Pancreas (tissue), 10 donors: Measurements from ENCODE around the gene UPB1. TPM values are rescaled to one million over a fixed set of nuclear protein-coding genes. Genes with fewer than 3 reads are reported as not detected.

Experiments
- ATAC-seq, 4 donors: fragments of 200-7000 bp; cut with Tn5 transposase; one replicate each; pipeline versions ENCODE4 v1.8.0 to v1.9.1; 2020; ENCODE audit warnings: mild to moderate bottlenecking in 4 of 4, moderate library complexity in 4 of 4
- DNase-seq, 6 donors: peaks; one replicate each; pipeline ENCODE4 v3.0.0-alpha.2; 2020
- FAIRE-seq: peaks from 2 replicates; lab custom pipeline; 2012; peaks lifted over from hg19 to GRCh38; lab: Jason Lieb, UNC
- H3K27ac ChIP-seq, 4 donors: fragments of 200-600 bp; sonication (generic); 1 replicate in 3 of 4; 2 replicates in 1 of 4; pipeline versions ENCODE4 v1.5.0 to v1.8.0; 2020
- H3K27me3 ChIP-seq, 4 donors: fragments of 200-600 bp; one replicate each; pipeline ENCODE4 v1.8.0; 2021
- H3K36me3 ChIP-seq, 3 donors: fragments of 200-600 bp; sonication (generic) in 1 of 3; one replicate each; pipeline versions ENCODE4 v1.5.0 to v1.8.0; 2020 to 2021
- H3K4me1 ChIP-seq, 3 donors: fragments of 200-600 bp; one replicate each; pipeline ENCODE4 v1.8.0; 2021
- H3K4me3 ChIP-seq, 4 donors: fragments of 200-600 bp; sonication (generic) in 2 of 4; one replicate each; pipeline versions ENCODE4 v1.5.0 to v1.8.0; 2020 to 2021
- H3K9me3 ChIP-seq, 4 donors: fragments of 200-600 bp; one replicate each; pipeline ENCODE4 v1.8.0; 2021
- CTCF ChIP-seq, 4 donors: fragments of 200-600 bp; sonication (generic) in 3 of 4; IDR thresholded peaks; one replicate each; pipeline versions ENCODE4 v1.5.0 to v1.8.0; 2021; ENCODE audit warnings: antibody characterized with exemption in 4 of 4
- WGBS, 2 donors: extraction: QIAGEN DNeasy Blood & Tissue Kit; methylation state at CpG; one replicate each; pipeline ENCODE4 v1.1.7; 2013; 5-methylcytosine and 5-hydroxymethylcytosine counted together
- intact Hi-C, 3 donors: fragments of 100-400 bp; cut with DNase I; formaldehyde crosslinking; loops; one replicate each; pipeline versions ENCODE4 v1.11.1 to v1.14.2; 2022
- polyA plus RNA-seq, 2 donors: library from polyadenylated mRNA; stranded (reverse); fragments of 200-250 nt; gene quantifications; one replicate each; pipeline ENCODE4 v1.2.3, GENCODE V29; 2013
- total RNA-seq, 6 donors: library from RNA; stranded (reverse); fragmentation: NEBNext Ultra II Directional in 4 of 6; extraction: Animal tissue kit (Norgen Biotek cat#: 25700) in 4 of 6; gene quantifications; one replicate each; pipeline versions ENCODE4 v1.2.1 to v1.2.4, GENCODE V29; 2021 to 2023
- donor health status: healthy with polysubstance abuse.
- donor health status: DM: no; HTN: no; CAD: no; lungs with moderate emphysema.
- donor health status: DM: no; HTN: no; CAD: no.
- donor health status: control.
- donor health status: control.
- donor health status: Bipolar disorder and iron deficiency.
- donor health status: DM: yes; HTN: yes; CAD: no.
- donor health status: DM: no; HTN: no; CAD: no.
- donor health status: DM: no; HTN: no; CAD: no.
- donor health status: DM: yes; HTN: yes; CAD: no.

The UPB1 gene
- total and polyA plus RNA-seq, 8 donors, result 0.08 to 2.3 (median 0.25) TPM

DNA sequence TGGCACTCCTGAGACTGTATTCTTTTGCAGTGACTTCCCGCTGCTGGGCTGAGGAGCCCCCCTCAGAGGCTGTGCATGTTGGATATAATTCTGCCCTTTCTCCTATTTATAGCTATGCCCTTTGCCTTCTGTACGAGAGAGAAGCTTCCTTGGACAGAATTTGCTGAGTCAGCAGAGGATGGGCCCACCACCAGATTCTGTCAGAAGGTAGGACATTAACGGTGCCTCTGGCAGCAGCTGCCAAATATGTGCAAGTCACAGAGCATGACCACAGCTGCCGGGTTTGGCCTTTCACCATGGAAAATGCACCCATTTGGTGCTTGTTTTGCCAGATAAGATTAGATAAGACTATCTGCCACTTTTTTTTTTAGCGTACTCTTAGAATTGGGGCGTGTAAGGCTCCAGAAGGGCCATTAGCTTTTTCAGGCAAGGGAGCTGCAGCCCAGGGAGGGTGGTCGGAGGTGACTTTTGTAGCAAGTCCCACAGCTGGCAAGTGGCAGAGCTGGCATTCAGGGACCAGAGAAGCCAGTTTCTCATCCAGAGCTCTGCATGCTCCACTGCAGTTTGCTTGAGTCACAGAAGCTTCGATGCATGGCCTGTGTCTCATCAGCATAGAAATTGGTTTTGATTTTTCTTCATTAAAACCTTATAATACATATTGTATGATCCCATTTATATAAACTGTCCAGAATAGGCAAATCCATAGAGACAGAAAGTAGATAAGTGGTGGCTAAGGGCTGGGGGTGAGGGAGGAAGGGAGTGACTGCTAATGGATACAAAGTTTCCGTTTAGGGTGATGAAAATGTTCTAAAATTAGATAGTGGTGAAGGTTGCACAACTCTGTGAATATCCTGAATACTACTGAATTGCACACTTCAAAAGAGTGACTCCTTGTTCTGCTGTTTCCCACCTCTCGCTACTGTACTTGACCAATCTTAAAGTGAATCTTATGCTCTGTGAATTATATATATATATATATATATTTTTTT lies 15.8 kb downstream of the UPB1 start:
- Histone ChIP-seq H3K9me3 (no peaks in the 10 kb centered on the region), H3K27me3 (no peaks in the 10 kb centered on the region), H3K4me3 (no peak overlapping the region), H3K4me1 (peaks cover 12 to 31% (median 23%) of the 10 kb centered on the region in 3 donors), H3K27ac (no peak overlapping the region), H3K36me3 (no peaks in the 10 kb centered on the region)
- FAIRE-seq (no peak), ATAC-seq (peak; percentile 29 to 59 (median 52)), DNase-seq (peak in 1 of 6 donors; percentile 33)
- intact Hi-C loops, result no loop called here
- no peak for TF ChIP-seq CTCF (IDR thresholded peaks at IDR 0.05)
- 28% methylated on average over 10 of the region's 10 CpGs for WGBS, 2 donors

- no peaks in the 10 kb centered on the region for H3K9me3 ChIP-seq
- 40 to 48% methylated on average over 3 of the region's 3 CpGs for WGBS, 2 donors
- no peak overlapping the region for H3K4me3 ChIP-seq
- H3K36me3 ChIP-seq, result no peaks in the 10 kb centered on the region
- DNase-seq, result no peak
- H3K27ac ChIP-seq, result no peak overlapping the region
- intact Hi-C loops, result no loop called here
- no peak for TF ChIP-seq CTCF (IDR thresholded peaks at IDR 0.05)
- H3K27me3 ChIP-seq, result no peaks in the 10 kb centered on the region
- H3K4me1 ChIP-seq, result peaks cover 12 to 31% (median 23%) of the 10 kb centered on the region in 3 donors
- FAIRE-seq, result no peak
- ATAC-seq, result peak in 2 of 4 donors; percentile 34 to 44
Observed at GRCh38 chr22:24512043-24512442, 16.9 kb downstream of the UPB1 start.

DNA sequence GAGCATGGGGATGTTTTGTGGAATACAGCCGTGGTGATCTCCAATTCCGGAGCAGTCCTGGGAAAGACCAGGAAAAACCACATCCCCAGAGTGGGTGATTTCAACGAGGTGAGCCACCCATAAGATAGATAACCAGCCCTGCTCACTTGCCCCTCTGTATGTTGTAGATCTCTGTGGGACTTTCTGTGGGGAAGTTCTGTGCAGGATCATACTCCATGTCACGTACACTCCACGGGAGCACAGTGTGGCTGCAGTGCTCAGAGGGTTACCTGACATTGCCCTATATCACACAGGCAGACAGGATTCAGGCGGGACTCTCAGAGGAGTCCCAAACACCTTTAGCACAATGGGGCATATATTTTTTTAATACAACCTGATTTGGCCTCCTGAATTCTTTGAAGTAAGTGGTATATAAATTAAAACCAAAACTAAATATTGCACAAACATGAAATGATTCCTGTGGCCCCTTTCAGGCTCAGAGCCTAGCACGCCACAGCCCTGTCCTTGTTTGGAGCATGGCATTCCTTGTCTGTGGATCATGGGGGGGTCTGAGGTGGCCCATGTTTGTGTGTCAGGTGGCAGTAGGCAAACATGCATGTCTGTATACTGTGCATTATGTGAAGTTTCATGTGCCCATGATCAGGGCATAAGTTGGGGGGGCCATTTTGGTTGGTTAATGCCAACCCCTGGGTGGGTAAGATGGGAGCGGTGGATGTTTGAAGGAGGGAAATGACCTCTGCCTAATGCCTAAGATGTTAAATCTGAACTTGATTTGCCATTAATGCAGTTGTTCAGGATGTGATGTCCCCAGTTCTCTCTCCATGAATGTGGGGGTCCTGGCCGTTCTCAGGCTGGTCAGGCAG lies 18.5 kb downstream of the UPB1 start:
- H3K4me1 ChIP-seq, result peaks cover 12 to 31% (median 23%) of the 10 kb centered on the region in 3 donors
- H3K36me3 ChIP-seq, result no peaks in the 10 kb centered on the region
- DNase-seq (no peak), FAIRE-seq (no peak), ATAC-seq (no peak)
- no peak overlapping the region for H3K4me3 ChIP-seq
- intact Hi-C loops, result no loop called here
- H3K27me3 ChIP-seq, result no peaks in the 10 kb centered on the region
- no peaks in the 10 kb centered on the region for H3K9me3 ChIP-seq
- TF ChIP-seq CTCF (IDR thresholded peaks at IDR 0.05), result no peak
- 85 to 86% methylated on average over 9 of the region's 9 CpGs for WGBS, 2 donors
- no peak overlapping the region for H3K27ac ChIP-seq

GRCh38 chr22:24514241-24515026 lies 19.3 kb downstream of the UPB1 start:
- intact Hi-C loops, result loop anchor here in 1 of 3 donors (5.0 kb wide), 1 partner anchor 87 kb away; the partner anchor contains the start of gene ADORA2A
- no peak overlapping the region for H3K4me3 ChIP-seq
- 27 to 31% methylated on average over 14 of the region's 14 CpGs for WGBS, 2 donors
- H3K36me3 ChIP-seq, result no peaks in the 10 kb centered on the region
- no peaks in the 10 kb centered on the region for H3K27me3 ChIP-seq
- TF ChIP-seq CTCF (IDR thresholded peaks at IDR 0.05), result no peak
- ATAC-seq (peak; percentile 79 to 92 (median 84)), DNase-seq (peak in 4 of 6 donors; percentile 31 to 56 (median 42)), FAIRE-seq (no peak)
- no peaks in the 10 kb centered on the region for H3K9me3 ChIP-seq
- peaks cover 12 to 31% (median 23%) of the 10 kb centered on the region in 3 donors for H3K4me1 ChIP-seq
- H3K27ac ChIP-seq, result peak overlapping the region in 1 of 4 donors; percentile 44
